Kidney (tissue), 14 donors: Measurements from ENCODE around the gene HSP90AA1. TPM values are rescaled to one million over a fixed set of nuclear protein-coding genes. Genes with fewer than 3 reads are reported as not detected.

Source experiments
- DNase-seq, 5 donors: peaks; one replicate each; pipeline ENCODE4 v3.0.0-alpha.2; 2013 to 2020
- FAIRE-seq: peaks from 2 replicates; lab custom pipeline; 2012; peaks lifted over from hg19 to GRCh38; lab: Jason Lieb, UNC
- H3K27ac ChIP-seq, 2 donors: one replicate each; pipeline ENCODE4 v1.7.0; 2013; ENCODE audit warnings: low read depth in 2 of 2, low read length in 2 of 2, inconsistent platforms in 1 of 2
- H3K27me3 ChIP-seq: one replicate; pipeline ENCODE4 v1.7.1; 2013; ENCODE audit warnings: low read length, inconsistent platforms; ENCODE audit not compliant: control insufficient read depth, insufficient read depth
- H3K36me3 ChIP-seq, 3 donors: one replicate each; pipeline versions ENCODE4 v1.7.0 to v1.7.1; 2013; ENCODE audit warnings: low read length in 3 of 3, control low read depth in 1 of 3, inconsistent platforms in 1 of 3; ENCODE audit not compliant: insufficient read depth in 3 of 3, control insufficient read depth in 2 of 3
- H3K4me1 ChIP-seq, 3 donors: one replicate each; pipeline versions ENCODE4 v1.7.0 to v1.7.1; 2013; ENCODE audit warnings: low read length in 3 of 3, inconsistent platforms in 1 of 3, low read depth in 1 of 3; ENCODE audit not compliant: control insufficient read depth in 2 of 3, insufficient read depth in 2 of 3
- H3K4me3 ChIP-seq, 3 donors: one replicate each; pipeline versions ENCODE4 v1.7.0 to v1.8.1; 2013; ENCODE audit warnings: low read length in 3 of 3, control low read depth in 1 of 3, inconsistent platforms in 1 of 3
- H3K9ac ChIP-seq, 3 donors: one replicate each; pipeline versions ENCODE4 v1.7.0 to v1.7.1; 2013; ENCODE audit warnings: low read length in 3 of 3, control low read depth in 1 of 3, inconsistent platforms in 1 of 3
- H3K9me3 ChIP-seq, 3 donors: one replicate each; pipeline versions ENCODE4 v1.7.0 to v1.7.1; 2013; ENCODE audit warnings: low read length in 3 of 3, control low read depth in 1 of 3, inconsistent platforms in 1 of 3; ENCODE audit not compliant: control insufficient read depth in 2 of 3, insufficient read depth in 1 of 3
- CTCF ChIP-seq: IDR thresholded peaks from 3 replicates; pipeline ENCODE4 v1.5.1; 2012; ENCODE audit warnings: mild to moderate bottlenecking, moderate library complexity, borderline replicate concordance; ENCODE audit not compliant: insufficient read depth; ENCODE audit errors: extremely low read depth
- intact Hi-C: fragments of 100-400 bp; cut with DNase I; formaldehyde crosslinking; loops from one replicate; pipeline ENCODE4 v1.11.1; 2022
- polyA plus RNA-seq: library from polyadenylated mRNA; stranded (reverse); fragments of 350-450 nt; fragmentation: Illumina TruSeq; extraction: RNeasy Lipid Tissue Mini Kit (QIAGEN cat#74804); gene quantifications from one replicate; pipeline ENCODE4 v1.2.3, GENCODE V29; 2014; ENCODE audit warnings: low read depth, low replicate concordance; ENCODE audit not compliant: insufficient read depth
- total RNA-seq: library from RNA; stranded (reverse); fragmentation: NEBNext Ultra II Directional; extraction: Animal tissue kit (Norgen Biotek cat#: 25700); gene quantifications from one replicate; pipeline ENCODE4 v1.2.1, GENCODE V29; 2021
- donor health status: control.
- donor health status: control.
- donor health status: control.
- donor health status: control.
- donor health status: control.
- donor health status: DM: yes; HTN: yes; CAD: no.
- donor health status: Normal renal cell carcinoma (clear cell type).

The HSP90AA1 gene
- total and polyA plus RNA-seq, 2 donors from 2014 or later: 409 to 455 TPM

GRCh38 chr14:102063808-102064429, 22.9 kb downstream of the HSP90AA1 start:
- H3K27ac ChIP-seq: no peak overlapping the region
- FAIRE-seq: no peak

GRCh38 chr14:102063109-102063807, 23.6 kb downstream of the HSP90AA1 start:
- Histone ChIP-seq H3K27ac (no peak overlapping the region), H3K27me3 (no peaks in the 10 kb centered on the region), H3K4me3 (no peak overlapping the region), H3K9ac (no peak overlapping the region), H3K9me3 (no peaks in the 10 kb centered on the region), H3K4me1 (no peaks in the 10 kb centered on the region), H3K36me3 (no peaks in the 10 kb centered on the region)
- peak; percentile 94 for FAIRE-seq
- peak; percentile 59 for TF ChIP-seq CTCF
- intact Hi-C loops: no loop called here
- DNase-seq: peak; percentile 88 to 95 (median 91)

More at GRCh38 chr14:102063808-102064429, 22.9 kb downstream of the HSP90AA1 start:
- no peak for DNase-seq
- Histone ChIP-seq H3K4me3 (no peak overlapping the region), H3K4me1 (no peaks in the 10 kb centered on the region), H3K36me3 (no peaks in the 10 kb centered on the region), H3K9ac (no peak overlapping the region), H3K27me3 (no peaks in the 10 kb centered on the region), H3K9me3 (no peaks in the 10 kb centered on the region)
- intact Hi-C loops: no loop called here
- TF ChIP-seq CTCF: no peak

- intact Hi-C loops: no loop called here
- DNase-seq (peak in 3 of 5 donors; percentile 51 to 78 (median 74)), FAIRE-seq (no peak)
- Histone ChIP-seq H3K4me3 (no peak overlapping the region), H3K27ac (no peak overlapping the region), H3K9me3 (no peaks in the 10 kb centered on the region), H3K4me1 (peaks cover 0 to 3% (median 0%) of the 10 kb centered on the region in 3 donors), H3K27me3 (no peaks in the 10 kb centered on the region), H3K9ac (no peak overlapping the region), H3K36me3 (peaks cover 0 to 2% (median 0%) of the 10 kb centered on the region in 3 donors)
- no peak for TF ChIP-seq CTCF
These were observed 27.9 kb downstream of the HSP90AA1 start for GRCh38 chr14:102058961-102059360.
